Measurements from ENCODE around the gene DMXL2. TPM values are rescaled to one million over a fixed set of nuclear protein-coding genes. Genes with fewer than 3 reads are reported as not detected.

Gene DMXL2
- total RNA-seq, 1 experiment from 2014 or later, result 27.1 TPM

DNA sequence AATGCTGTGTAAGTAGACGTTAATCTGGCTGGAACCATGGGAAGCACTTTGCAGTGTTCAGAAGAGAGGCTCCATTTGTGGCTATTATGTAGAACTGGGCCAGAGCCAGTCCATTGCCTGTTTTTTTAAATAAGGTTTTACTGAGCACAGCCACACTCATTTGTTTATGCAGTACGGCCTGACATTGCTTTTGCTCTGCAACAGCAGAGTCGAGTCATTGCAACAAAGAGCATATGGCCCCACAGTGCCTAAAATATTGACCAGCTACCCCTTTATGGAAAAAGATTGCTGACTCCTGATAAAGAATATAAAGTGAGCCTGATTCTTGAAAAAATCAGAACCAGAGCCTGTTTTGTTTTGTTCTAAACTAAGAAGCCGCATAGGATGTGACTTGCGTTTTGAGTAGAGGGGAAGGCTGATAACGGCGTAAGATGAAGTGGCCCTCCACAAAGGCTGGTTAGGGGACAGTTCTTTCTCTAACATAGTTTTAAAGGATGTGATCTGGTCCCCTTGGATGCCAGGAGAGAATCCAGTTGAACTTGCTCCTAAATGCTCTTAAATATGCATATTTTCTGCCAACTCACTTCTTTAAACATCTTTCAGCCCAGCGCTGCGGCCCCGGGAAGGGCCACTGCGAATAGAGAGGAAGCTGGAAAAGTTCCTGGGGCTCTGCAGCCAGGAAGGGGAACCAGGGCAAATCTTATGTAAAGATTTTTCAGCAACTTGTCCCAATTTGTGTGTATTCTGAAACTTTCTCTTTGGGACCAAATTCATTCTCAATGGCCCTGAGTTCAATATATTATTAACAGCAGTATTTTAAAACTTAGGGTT is 216.7 kb downstream of the DMXL2 start:
- no peak for DNase-seq (ENCODE audit: low read depth)

DNA sequence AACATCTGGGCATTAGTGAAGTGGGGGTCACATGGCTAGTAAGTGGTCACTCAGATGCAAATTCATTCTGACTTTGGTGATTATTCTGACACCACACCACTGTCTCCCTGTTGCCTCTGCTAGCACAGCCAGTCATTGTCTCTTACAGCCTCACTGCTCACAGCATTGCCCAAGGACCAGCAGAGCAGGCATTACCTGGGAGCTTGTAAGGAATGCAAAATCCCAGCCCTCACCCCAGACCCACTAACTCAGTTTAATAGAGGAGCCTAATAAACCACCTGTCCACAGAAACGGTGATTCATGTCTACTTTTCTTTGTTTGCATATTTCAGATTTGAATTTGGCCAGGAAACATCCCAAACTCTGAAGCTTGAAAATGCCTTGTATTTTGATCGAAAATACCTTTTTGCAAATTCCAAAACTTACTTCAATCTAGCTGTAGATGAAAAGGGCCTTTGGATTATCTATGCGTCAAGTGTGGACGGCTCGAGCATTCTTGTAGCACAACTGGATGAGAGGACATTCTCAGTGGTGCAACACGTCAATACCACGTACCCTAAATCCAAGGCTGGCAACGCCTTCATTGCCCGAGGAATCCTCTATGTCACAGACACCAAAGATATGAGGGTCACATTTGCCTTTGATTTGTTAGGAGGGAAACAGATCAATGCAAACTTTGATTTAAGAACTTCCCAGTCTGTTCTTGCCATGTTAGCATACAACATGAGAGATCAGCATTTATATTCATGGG is 218.4 kb downstream of the DMXL2 start:
- DNase-seq (ENCODE audit: low read depth), result no peak

DNA sequence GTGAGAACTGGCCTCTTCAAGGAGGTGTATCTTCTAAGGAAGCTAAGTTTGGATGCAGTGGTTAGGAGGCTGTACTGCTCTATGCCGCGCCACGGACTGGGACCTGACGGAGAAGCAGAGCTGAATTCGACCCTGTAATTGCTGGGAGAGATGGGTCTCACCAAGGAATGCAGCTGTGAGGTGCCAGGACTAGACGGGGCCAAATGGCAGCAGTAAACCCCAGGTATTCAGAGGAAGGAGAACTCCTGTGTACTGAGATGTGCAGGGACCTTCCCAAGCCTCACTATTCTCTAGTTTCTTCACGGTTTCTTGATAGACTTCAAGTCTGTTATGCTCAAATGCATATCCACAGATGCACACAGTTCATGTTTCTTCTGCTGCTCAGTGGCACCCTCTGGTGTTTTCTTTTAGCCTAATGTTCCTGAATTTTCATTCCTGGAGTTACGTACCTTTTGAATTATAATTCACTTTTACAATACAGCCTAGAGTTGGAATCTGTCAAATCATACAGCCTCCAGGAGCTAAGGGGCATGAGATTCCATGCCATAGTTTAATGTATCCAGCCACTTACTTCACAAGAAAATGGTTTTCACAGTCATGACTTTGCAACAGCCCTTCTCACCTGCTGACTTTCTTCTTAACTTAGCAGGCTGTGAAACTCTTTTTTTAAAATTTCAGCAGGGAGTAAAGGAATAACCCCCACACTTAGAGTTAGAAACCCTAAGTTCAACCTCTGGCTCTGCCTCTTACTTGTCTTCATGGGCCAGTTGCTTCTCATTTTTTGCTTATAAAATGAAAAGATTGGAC is 219.3 kb downstream of the DMXL2 start:
- peak; percentile 60 for DNase-seq (ENCODE audit: low read depth)

DNA sequence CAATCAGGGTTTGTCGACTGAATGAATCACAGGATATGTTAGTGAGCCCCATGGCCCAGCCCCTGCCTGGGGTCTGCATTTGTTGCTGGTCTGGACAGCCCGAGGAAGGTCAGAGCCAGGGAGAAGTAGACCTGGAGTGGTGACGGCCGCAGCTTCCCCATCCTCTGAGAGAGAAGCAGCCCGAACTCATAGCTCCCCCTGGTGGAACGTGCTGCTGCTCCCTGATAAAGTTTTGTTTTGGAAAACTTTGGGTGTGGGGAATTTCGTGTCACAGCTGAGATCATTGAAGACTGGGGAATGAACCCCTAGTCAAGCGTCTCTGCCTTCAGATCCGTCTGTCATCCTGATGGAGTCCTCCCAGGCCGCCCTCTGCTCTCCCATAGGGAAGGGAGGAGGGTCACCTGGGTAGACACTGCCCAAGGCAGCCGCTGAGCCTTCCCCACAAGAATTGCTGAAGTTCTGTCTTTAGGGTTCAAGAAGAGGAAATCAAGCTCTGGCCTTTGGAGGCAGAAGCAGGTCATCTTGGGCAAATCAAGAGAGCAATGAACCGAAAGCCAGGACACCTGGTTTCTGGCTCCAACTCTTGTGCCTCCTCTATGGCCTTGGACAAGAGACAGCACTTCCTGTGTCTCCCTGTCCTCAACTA is 220.6 kb downstream of the DMXL2 start:
- DNase-seq (ENCODE audit: low read depth), result peak; percentile 70

DNA sequence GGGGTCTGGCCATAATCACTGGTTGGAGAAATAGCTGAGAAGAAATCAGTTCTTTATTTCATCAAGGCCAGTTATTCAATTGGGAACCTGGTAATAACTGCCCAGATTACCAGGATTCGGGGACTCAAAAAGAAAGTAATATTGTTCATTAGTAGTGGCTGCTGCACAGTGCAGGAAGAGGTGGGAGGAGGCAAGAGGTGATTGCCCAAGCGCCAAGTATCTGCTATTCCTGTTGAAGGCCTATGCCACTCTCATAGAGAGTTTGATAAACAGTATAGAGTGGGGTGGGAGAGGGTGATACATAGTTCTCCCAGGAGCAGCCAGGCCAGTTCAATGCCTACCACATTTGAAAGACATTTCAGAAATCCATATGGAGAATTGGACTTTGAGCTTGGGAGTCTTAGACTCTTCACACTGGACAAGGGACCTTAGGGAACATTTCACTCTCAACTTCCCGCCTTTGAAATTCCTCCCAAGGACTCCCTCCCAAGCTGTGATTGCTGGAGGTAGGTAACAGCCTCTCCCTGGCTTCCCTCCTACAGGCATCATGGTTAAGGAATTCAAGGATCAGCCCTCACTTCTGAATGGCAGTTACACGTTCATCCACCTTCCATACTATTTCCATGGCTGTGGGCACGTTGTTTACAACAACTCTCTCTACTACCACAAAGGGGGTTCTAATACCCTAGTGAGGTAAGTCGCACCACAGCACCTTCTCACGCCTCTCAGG is 221.4 kb downstream of the DMXL2 start:
- DNase-seq (ENCODE audit: low read depth), result no peak

DNA sequence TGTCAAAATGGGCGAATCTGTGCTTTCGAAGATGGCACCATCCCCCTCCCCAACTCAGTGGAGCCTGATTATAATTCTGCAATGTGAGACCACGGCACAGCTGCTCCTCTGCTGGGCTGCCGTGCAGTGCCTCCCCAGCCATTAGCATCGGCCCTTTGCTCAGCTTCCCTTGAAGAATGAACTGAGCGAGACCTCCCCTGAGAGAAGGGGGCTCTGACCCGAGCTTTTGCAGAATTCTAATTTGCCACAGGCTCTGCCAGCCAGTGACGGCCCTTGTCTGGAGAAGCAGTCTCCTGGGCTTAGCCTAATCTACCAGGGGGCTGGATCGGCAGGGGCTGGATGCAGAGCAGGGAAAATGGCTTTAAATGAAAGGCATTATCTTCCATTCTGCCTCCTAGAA is 223.9 kb downstream of the DMXL2 start:
- no peak for DNase-seq (ENCODE audit: low read depth)

Other genes starting within 250 kb of the DMXL2 start
- 0.86 and 2.4 TPM in 2 replicates for gene SCG3, start 58.7 kb upstream of the DMXL2 start, total RNA-seq (2014; rRNA removed; shearing (Covaris generic))
- gene LYSMD2, start 114.9 kb upstream of the DMXL2 start, total RNA-seq (2014; rRNA removed; shearing (Covaris generic)), result 60.3 and 61.0 TPM in 2 replicates
- 8.7 and 15.5 TPM in 2 replicates for gene TMOD2, start 128.8 kb upstream of the DMXL2 start, total RNA-seq (2014; rRNA removed; shearing (Covaris generic))
- gene TMOD3, start 206.9 kb upstream of the DMXL2 start, total RNA-seq (2014; rRNA removed; shearing (Covaris generic)), result 98.5 and 104 TPM in 2 replicates

All from Daoy (cell line).